KOPT-K1 (cell line): ENCODE data around the gene FXN.
"Not testable (repeated sequence)": the region's sequence is repeated elsewhere in the genome, so short reads cannot be mapped to it uniquely, and the experiment has no call there.

Source experiments
- H3K27ac ChIP-seq: fragments of 200-600 bp; sonication (generic); 2 replicates; pipeline ENCODE4 v1.5.1; 2016; ENCODE audit warnings: antibody characterized with exemption, mild to moderate bottlenecking, low read depth, low read length; ENCODE audit not compliant: poor library complexity, severe bottlenecking
- H3K36me3 ChIP-seq: fragments of 200-600 bp; sonication (generic); 2 replicates; pipeline ENCODE4 v1.5.1; 2017; ENCODE audit warnings: antibody characterized with exemption, mild to moderate bottlenecking, low read length, moderate library complexity; ENCODE audit not compliant: insufficient read depth
- H3K9me3 ChIP-seq: fragments of 200-600 bp; sonication (generic); 2 replicates; pipeline ENCODE4 v1.5.1; 2017; ENCODE audit warnings: antibody characterized with exemption, low read length, mild to moderate bottlenecking; ENCODE audit not compliant: insufficient read depth, poor library complexity, severe bottlenecking

The FXN gene

GRCh38 chr9:69044240-69045219 lies 9.0 kb downstream of the FXN start:
- Histone ChIP-seq H3K27ac (no peak overlapping the region), H3K9me3 (no peaks in the 10 kb centered on the region), H3K36me3 (no peaks in the 10 kb centered on the region)

- H3K36me3 ChIP-seq: no peaks in the 10 kb centered on the region
- H3K27ac ChIP-seq: no peak overlapping the region
- H3K9me3 ChIP-seq: no peaks in the 10 kb centered on the region
Observed at GRCh38 chr9:69045821-69046220, 10.3 kb downstream of the FXN start.

GRCh38 chr9:69046723-69047122 lies 11.2 kb downstream of the FXN start:
- H3K9me3 ChIP-seq: no peaks in the 10 kb centered on the region
- no peak overlapping the region for H3K27ac ChIP-seq
- H3K36me3 ChIP-seq: no peaks in the 10 kb centered on the region

- H3K9me3 ChIP-seq: no peaks in the 10 kb centered on the region
- H3K36me3 ChIP-seq: no peaks in the 10 kb centered on the region
- no peak overlapping the region for H3K27ac ChIP-seq
Observed at GRCh38 chr9:69047371-69047770, 11.8 kb downstream of the FXN start.

GRCh38 chr9:69049094-69049493 lies 13.5 kb downstream of the FXN start:
- H3K9me3 ChIP-seq: no peaks in the 10 kb centered on the region
- no peaks in the 10 kb centered on the region for H3K36me3 ChIP-seq
- H3K27ac ChIP-seq: no peak overlapping the region

GRCh38 chr9:69050936-69051335 lies 15.4 kb downstream of the FXN start:
- H3K27ac ChIP-seq, H3K9me3 ChIP-seq, H3K36me3 ChIP-seq: not testable (repeated sequence)

- H3K36me3 ChIP-seq: peaks cover 4% of the 10 kb centered on the region; the same call in 1 of the 2 replicates
- no peaks in the 10 kb centered on the region for H3K9me3 ChIP-seq
- no peak overlapping the region for H3K27ac ChIP-seq
Observed at GRCh38 chr9:69054989-69055388, 19.4 kb downstream of the FXN start.

- Histone ChIP-seq H3K27ac (no peak overlapping the region), H3K9me3 (no peaks in the 10 kb centered on the region), H3K36me3 (peaks cover 4% of the 10 kb centered on the region; the same call in 1 of the 2 replicates)
Observed at GRCh38 chr9:69056191-69056815, 20.8 kb downstream of the FXN start.

- Histone ChIP-seq H3K9me3 (no peaks in the 10 kb centered on the region), H3K36me3 (peaks cover 4% of the 10 kb centered on the region; the same call in 1 of the 2 replicates), H3K27ac (no peak overlapping the region)
Observed at GRCh38 chr9:69058101-69058500, 22.5 kb downstream of the FXN start.

- Histone ChIP-seq H3K27ac (no peak overlapping the region), H3K36me3 (no peaks in the 10 kb centered on the region), H3K9me3 (no peaks in the 10 kb centered on the region)
Observed at GRCh38 chr9:69060766-69061165, 25.2 kb downstream of the FXN start.

GRCh38 chr9:69062195-69062594 lies 26.6 kb downstream of the FXN start:
- Histone ChIP-seq H3K9me3 (no peaks in the 10 kb centered on the region), H3K36me3 (no peaks in the 10 kb centered on the region), H3K27ac (no peak overlapping the region)

GRCh38 chr9:69063839-69064238 lies 28.3 kb downstream of the FXN start:
- no peaks in the 10 kb centered on the region for H3K9me3 ChIP-seq
- H3K36me3 ChIP-seq: no peaks in the 10 kb centered on the region
- H3K27ac ChIP-seq: no peak overlapping the region

- Histone ChIP-seq H3K9me3 (no peaks in the 10 kb centered on the region), H3K36me3 (no peaks in the 10 kb centered on the region), H3K27ac (no peak overlapping the region)
Observed at GRCh38 chr9:69065660-69066059, 30.1 kb downstream of the FXN start.

GRCh38 chr9:69066955-69067354 lies 31.4 kb downstream of the FXN start:
- Histone ChIP-seq H3K9me3 (no peaks in the 10 kb centered on the region), H3K36me3 (no peaks in the 10 kb centered on the region), H3K27ac (no peak overlapping the region)

- H3K27ac ChIP-seq: no peak overlapping the region
- no peaks in the 10 kb centered on the region for H3K36me3 ChIP-seq
- no peaks in the 10 kb centered on the region for H3K9me3 ChIP-seq
Observed at GRCh38 chr9:69070201-69070600, 34.6 kb downstream of the FXN start.
